Endodermal cell (in vitro differentiated cells): ENCODE measurements around the gene ATAD2B. TPM values are rescaled to one million over a fixed set of nuclear protein-coding genes. Genes with fewer than 3 reads are reported as not detected.

Source experiments
- DNase-seq: peaks from one replicate; pipeline ENCODE4 v3.0.0-alpha.2; 2017
- H3K27ac ChIP-seq: 2 replicates; pipeline ENCODE4 v1.5.1; 2013; ENCODE audit warnings: mild to moderate bottlenecking, low read depth, low read length, moderate library complexity
- H3K27me3 ChIP-seq: 2 replicates; pipeline ENCODE4 v1.6.1; 2013; ENCODE audit warnings: mild to moderate bottlenecking, low read length, moderate library complexity; ENCODE audit not compliant: insufficient read depth, control insufficient read depth, poor library complexity, severe bottlenecking
- H3K36me3 ChIP-seq: 2 replicates; pipeline ENCODE4 v1.7.0; 2013; ENCODE audit warnings: mild to moderate bottlenecking, low read length, moderate library complexity; ENCODE audit not compliant: control insufficient read depth, insufficient read depth
- H3K4me1 ChIP-seq: one replicate; pipeline ENCODE4 v1.7.0; 2013; ENCODE audit warnings: low read length; ENCODE audit not compliant: control insufficient read depth, insufficient read depth
- H3K4me3 ChIP-seq: 2 replicates; pipeline ENCODE4 v1.5.1; 2013; ENCODE audit warnings: mild to moderate bottlenecking, low read length, moderate library complexity
- H3K9ac ChIP-seq: 2 replicates; pipeline ENCODE4 v1.6.1; 2013; ENCODE audit warnings: mild to moderate bottlenecking, low read length, moderate library complexity; ENCODE audit not compliant: poor library complexity, severe bottlenecking; ENCODE audit errors: extremely low read depth
- H3K9me3 ChIP-seq: 2 replicates; pipeline ENCODE4 v1.6.1; 2013; ENCODE audit warnings: mild to moderate bottlenecking, low read length, moderate library complexity; ENCODE audit not compliant: control insufficient read depth
- H3K27ac Mint-ChIP-seq: 2 replicates; pipeline ENCODE4 v1.8.0; 2020; ENCODE audit warnings: mixed read lengths
- H3K27me3 Mint-ChIP-seq: 2 replicates; pipeline ENCODE4 v1.8.0; 2021; ENCODE audit warnings: mild to moderate bottlenecking, mixed read lengths; ENCODE audit not compliant: insufficient read depth
- H3K36me3 Mint-ChIP-seq: 2 replicates; pipeline ENCODE4 v1.8.0; 2020; ENCODE audit warnings: low read depth, mixed read lengths
- H3K4me1 Mint-ChIP-seq: 2 replicates; pipeline ENCODE4 v1.8.0; 2020; ENCODE audit warnings: mixed read lengths
- H3K4me3 Mint-ChIP-seq: 2 replicates; pipeline ENCODE4 v1.8.0; 2020; ENCODE audit warnings: mild to moderate bottlenecking, moderate library complexity, mixed read lengths
- H3K9me3 Mint-ChIP-seq: 2 replicates; pipeline ENCODE4 v1.8.0; 2020; ENCODE audit warnings: mild to moderate bottlenecking, mixed read lengths
- WGBS, 2 experiments: methylation state at CpG; one replicate each; pipeline versions ENCODE4 v1.1.5 to v1.1.7; 2013; ENCODE audit warnings: missing lambda C conversion rate in 2 of 2, mixed read lengths in 1 of 2; ENCODE audit not compliant: insufficient coverage in 1 of 2, insufficient read length in 1 of 2; 5-methylcytosine and 5-hydroxymethylcytosine counted together
- total RNA-seq, 2 donors: library from RNA; stranded (reverse); fragmentation: NEBNext Ultra II Directional in 1 of 2; extraction: Animal tissue kit (Norgen Biotek cat#: 25700) in 1 of 2; gene quantifications; 2 replicates in 1 of 2; 3 replicates in 1 of 2; pipeline ENCODE4 v1.2.1, GENCODE V29; 2021
- TF ChIP-seq, protein P1 (sequence below): fragments of 200-600 bp; sonication (generic); conservative IDR thresholded peaks from 2 replicates; pipeline ENCODE4 v1.5.0; 2021; ENCODE audit warnings: antibody characterized with exemption, mild to moderate bottlenecking

Gene ATAD2B
- total RNA-seq, 2 donors from 2014 or later, result 18.6 to 20.7 TPM

- Mint-ChIP-seq H3K4me3 (no peak overlapping the region), H3K36me3 (no peaks in the 10 kb centered on the region), H3K9me3 (peaks cover 2% of the 10 kb centered on the region), H3K27ac (no peak overlapping the region), H3K27me3 (no peaks in the 10 kb centered on the region), H3K4me1 (peaks cover 18% of the 10 kb centered on the region)
- Histone ChIP-seq H3K9ac (no peak overlapping the region), H3K27ac (no peak overlapping the region), H3K4me3 (no peak overlapping the region), H3K36me3 (no peaks in the 10 kb centered on the region), H3K27me3 (no peaks in the 10 kb centered on the region), H3K4me1 (no peaks in the 10 kb centered on the region), H3K9me3 (peaks cover 12% of the 10 kb centered on the region)
- WGBS, 2 experiments, result 94 to 100% methylated on average over 1 of the region's 1 CpG
- no peak for DNase-seq
- TF ChIP-seq, protein P1, sequence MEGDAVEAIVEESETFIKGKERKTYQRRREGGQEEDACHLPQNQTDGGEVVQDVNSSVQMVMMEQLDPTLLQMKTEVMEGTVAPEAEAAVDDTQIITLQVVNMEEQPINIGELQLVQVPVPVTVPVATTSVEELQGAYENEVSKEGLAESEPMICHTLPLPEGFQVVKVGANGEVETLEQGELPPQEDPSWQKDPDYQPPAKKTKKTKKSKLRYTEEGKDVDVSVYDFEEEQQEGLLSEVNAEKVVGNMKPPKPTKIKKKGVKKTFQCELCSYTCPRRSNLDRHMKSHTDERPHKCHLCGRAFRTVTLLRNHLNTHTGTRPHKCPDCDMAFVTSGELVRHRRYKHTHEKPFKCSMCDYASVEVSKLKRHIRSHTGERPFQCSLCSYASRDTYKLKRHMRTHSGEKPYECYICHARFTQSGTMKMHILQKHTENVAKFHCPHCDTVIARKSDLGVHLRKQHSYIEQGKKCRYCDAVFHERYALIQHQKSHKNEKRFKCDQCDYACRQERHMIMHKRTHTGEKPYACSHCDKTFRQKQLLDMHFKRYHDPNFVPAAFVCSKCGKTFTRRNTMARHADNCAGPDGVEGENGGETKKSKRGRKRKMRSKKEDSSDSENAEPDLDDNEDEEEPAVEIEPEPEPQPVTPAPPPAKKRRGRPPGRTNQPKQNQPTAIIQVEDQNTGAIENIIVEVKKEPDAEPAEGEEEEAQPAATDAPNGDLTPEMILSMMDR, result no peak
These were observed 22.7 kb downstream of the ATAD2B start for GRCh38 chr2:23904215-23904614.

- H3K27me3 ChIP-seq, result no peaks in the 10 kb centered on the region
- 100% methylated on average over 1 of the region's 2 CpGs for WGBS, 2 experiments
- no peak overlapping the region for H3K4me3 ChIP-seq
- Mint-ChIP-seq H3K4me3 (no peak overlapping the region), H3K4me1 (peaks cover 18% of the 10 kb centered on the region), H3K36me3 (peaks cover 3% of the 10 kb centered on the region), H3K27me3 (no peaks in the 10 kb centered on the region), H3K27ac (no peak overlapping the region), H3K9me3 (peaks cover 4% of the 10 kb centered on the region)
- TF ChIP-seq, protein P1, result no peak
- no peaks in the 10 kb centered on the region for H3K36me3 ChIP-seq
- DNase-seq, result no peak
- no peak overlapping the region for H3K27ac ChIP-seq
- no peak overlapping the region for H3K9ac ChIP-seq
- H3K4me1 ChIP-seq, result no peaks in the 10 kb centered on the region
- peaks cover 13% of the 10 kb centered on the region for H3K9me3 ChIP-seq
These were observed 23.9 kb downstream of the ATAD2B start for GRCh38 chr2:23903034-23903433.

- no peak overlapping the region for H3K4me3 Mint-ChIP-seq
- peaks cover 18% of the 10 kb centered on the region for H3K4me1 Mint-ChIP-seq
- Histone ChIP-seq H3K9me3 (peaks cover 18% of the 10 kb centered on the region), H3K4me3 (no peak overlapping the region), H3K36me3 (no peaks in the 10 kb centered on the region), H3K4me1 (no peaks in the 10 kb centered on the region), H3K9ac (no peak overlapping the region), H3K27ac (no peak overlapping the region), H3K27me3 (no peaks in the 10 kb centered on the region)
- H3K27me3 Mint-ChIP-seq, result no peaks in the 10 kb centered on the region
- no peak for DNase-seq
- H3K27ac Mint-ChIP-seq, result no peak overlapping the region
- H3K36me3 Mint-ChIP-seq, result peaks cover 3% of the 10 kb centered on the region
- TF ChIP-seq, protein P1, result no peak
- 95 to 96% methylated on average over 4 to 6 of the region's 6 CpGs for WGBS, 2 experiments
- H3K9me3 Mint-ChIP-seq, result peaks cover 8% of the 10 kb centered on the region
These were observed 24.7 kb downstream of the ATAD2B start for GRCh38 chr2:23901966-23902846.
